Endodermal cell (in vitro differentiated cells): ENCODE data around the gene KHDC3L. TPM values are rescaled to one million over a fixed set of nuclear protein-coding genes. Genes with fewer than 3 reads are reported as not detected.

Experiments
- DNase-seq: peaks from one replicate; pipeline ENCODE4 v3.0.0-alpha.2; 2017
- H3K27ac ChIP-seq: 2 replicates; pipeline ENCODE4 v1.5.1; 2013; ENCODE audit warnings: mild to moderate bottlenecking, low read depth, low read length, moderate library complexity
- H3K27me3 ChIP-seq: 2 replicates; pipeline ENCODE4 v1.6.1; 2013; ENCODE audit warnings: mild to moderate bottlenecking, low read length, moderate library complexity; ENCODE audit not compliant: insufficient read depth, control insufficient read depth, poor library complexity, severe bottlenecking
- H3K36me3 ChIP-seq: 2 replicates; pipeline ENCODE4 v1.7.0; 2013; ENCODE audit warnings: mild to moderate bottlenecking, low read length, moderate library complexity; ENCODE audit not compliant: control insufficient read depth, insufficient read depth
- H3K4me1 ChIP-seq: one replicate; pipeline ENCODE4 v1.7.0; 2013; ENCODE audit warnings: low read length; ENCODE audit not compliant: control insufficient read depth, insufficient read depth
- H3K4me3 ChIP-seq: 2 replicates; pipeline ENCODE4 v1.5.1; 2013; ENCODE audit warnings: mild to moderate bottlenecking, low read length, moderate library complexity
- H3K9ac ChIP-seq: 2 replicates; pipeline ENCODE4 v1.6.1; 2013; ENCODE audit warnings: mild to moderate bottlenecking, low read length, moderate library complexity; ENCODE audit not compliant: poor library complexity, severe bottlenecking; ENCODE audit errors: extremely low read depth
- H3K9me3 ChIP-seq: 2 replicates; pipeline ENCODE4 v1.6.1; 2013; ENCODE audit warnings: mild to moderate bottlenecking, low read length, moderate library complexity; ENCODE audit not compliant: control insufficient read depth
- H3K27ac Mint-ChIP-seq: 2 replicates; pipeline ENCODE4 v1.8.0; 2020; ENCODE audit warnings: mixed read lengths
- H3K27me3 Mint-ChIP-seq: 2 replicates; pipeline ENCODE4 v1.8.0; 2021; ENCODE audit warnings: mild to moderate bottlenecking, mixed read lengths; ENCODE audit not compliant: insufficient read depth
- H3K36me3 Mint-ChIP-seq: 2 replicates; pipeline ENCODE4 v1.8.0; 2020; ENCODE audit warnings: low read depth, mixed read lengths
- H3K4me1 Mint-ChIP-seq: 2 replicates; pipeline ENCODE4 v1.8.0; 2020; ENCODE audit warnings: mixed read lengths
- H3K4me3 Mint-ChIP-seq: 2 replicates; pipeline ENCODE4 v1.8.0; 2020; ENCODE audit warnings: mild to moderate bottlenecking, moderate library complexity, mixed read lengths
- H3K9me3 Mint-ChIP-seq: 2 replicates; pipeline ENCODE4 v1.8.0; 2020; ENCODE audit warnings: mild to moderate bottlenecking, mixed read lengths
- CTCF ChIP-seq: fragments of 200-600 bp; sonication (generic); conservative IDR thresholded peaks from 2 replicates; pipeline ENCODE4 v1.5.0; 2021; ENCODE audit warnings: antibody characterized with exemption, mild to moderate bottlenecking
- WGBS, 2 experiments: methylation state at CpG; one replicate each; pipeline versions ENCODE4 v1.1.5 to v1.1.7; 2013; ENCODE audit warnings: missing lambda C conversion rate in 2 of 2, mixed read lengths in 1 of 2; ENCODE audit not compliant: insufficient coverage in 1 of 2, insufficient read length in 1 of 2; 5-methylcytosine and 5-hydroxymethylcytosine counted together
- total RNA-seq, 2 donors: library from RNA; stranded (reverse); fragmentation: NEBNext Ultra II Directional in 1 of 2; extraction: Animal tissue kit (Norgen Biotek cat#: 25700) in 1 of 2; gene quantifications; 2 replicates in 1 of 2; 3 replicates in 1 of 2; pipeline ENCODE4 v1.2.1, GENCODE V29; 2021

Gene KHDC3L
- total RNA-seq, 2 donors from 2014 or later, result not detected

DNA sequence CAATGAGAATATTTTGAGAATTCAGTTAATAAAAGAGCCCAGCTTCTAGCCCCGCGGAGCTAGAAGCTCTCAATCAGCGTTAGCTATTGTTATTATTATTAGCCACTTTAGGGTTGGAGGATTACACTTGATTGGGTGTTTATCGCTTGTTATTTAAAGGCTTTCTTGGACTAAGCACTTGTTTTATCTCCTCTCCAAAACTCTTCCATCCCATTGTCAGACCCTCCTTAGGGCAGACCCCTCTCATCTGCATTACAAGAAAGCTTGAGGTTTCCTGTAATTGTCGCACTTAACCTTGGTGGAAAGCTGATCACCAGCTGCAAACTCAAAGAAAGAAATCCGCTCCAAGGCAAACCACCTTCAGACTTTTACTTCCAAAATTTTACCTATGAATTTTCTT, 13.1 kb upstream of the KHDC3L start:
- no peak overlapping the region for H3K27ac ChIP-seq

GRCh38 chr6:73353636-73354593, 8.5 kb upstream of the KHDC3L start, which contains the start of gene DPPA5:
Gene DPPA5 (minus strand): TSS chr6:73354276. CDS start chr6:73354225, 51 bp downstream.
- Histone ChIP-seq H3K27ac (no peak within 1 kb of the TSS), H3K9me3 (no peaks in the 10 kb centered on the region), H3K27me3 (no peaks in the 10 kb centered on the region), H3K36me3 (no peaks in the 10 kb centered on the region), H3K4me3 (no peak within 1 kb of the TSS), H3K9ac (no peak within 1 kb of the TSS), H3K4me1 (no peaks in the 10 kb centered on the region)
- H3K9me3 Mint-ChIP-seq, result no peaks in the 10 kb centered on the region
- peaks cover 6% of the 10 kb centered on the region for H3K4me1 Mint-ChIP-seq
- peaks cover 8% of the 10 kb centered on the region for H3K27me3 Mint-ChIP-seq
- 94 to 95% methylated on average over 31 to 59 of the region's 59 CpGs for WGBS, 2 experiments
- no peak within 1 kb of the TSS for H3K27ac Mint-ChIP-seq
- no peak for TF ChIP-seq CTCF
- H3K36me3 Mint-ChIP-seq, result no peaks in the 10 kb centered on the region
- no peak within 1 kb of the TSS for H3K4me3 Mint-ChIP-seq
- DNase-seq, result no peak

More for the DNA sequence above, 13.1 kb upstream of the KHDC3L start:
- peak; percentile 64 for DNase-seq
- no peak overlapping the region for H3K9ac ChIP-seq
- no peaks in the 10 kb centered on the region for H3K27me3 ChIP-seq
- WGBS, 2 experiments, result 26 to 46% methylated on average over 3 to 5 of the region's 6 CpGs
- Mint-ChIP-seq H3K36me3 (no peaks in the 10 kb centered on the region), H3K4me3 (no peak overlapping the region), H3K9me3 (no peaks in the 10 kb centered on the region), H3K27me3 (peaks cover 18% of the 10 kb centered on the region), H3K27ac (peak overlapping the region; percentile 33), H3K4me1 (peaks cover 6% of the 10 kb centered on the region)
- no peak overlapping the region for H3K4me3 ChIP-seq
- H3K9me3 ChIP-seq, result no peaks in the 10 kb centered on the region
- no peak for TF ChIP-seq CTCF
- H3K4me1 ChIP-seq, result no peaks in the 10 kb centered on the region
- no peaks in the 10 kb centered on the region for H3K36me3 ChIP-seq

DNA sequence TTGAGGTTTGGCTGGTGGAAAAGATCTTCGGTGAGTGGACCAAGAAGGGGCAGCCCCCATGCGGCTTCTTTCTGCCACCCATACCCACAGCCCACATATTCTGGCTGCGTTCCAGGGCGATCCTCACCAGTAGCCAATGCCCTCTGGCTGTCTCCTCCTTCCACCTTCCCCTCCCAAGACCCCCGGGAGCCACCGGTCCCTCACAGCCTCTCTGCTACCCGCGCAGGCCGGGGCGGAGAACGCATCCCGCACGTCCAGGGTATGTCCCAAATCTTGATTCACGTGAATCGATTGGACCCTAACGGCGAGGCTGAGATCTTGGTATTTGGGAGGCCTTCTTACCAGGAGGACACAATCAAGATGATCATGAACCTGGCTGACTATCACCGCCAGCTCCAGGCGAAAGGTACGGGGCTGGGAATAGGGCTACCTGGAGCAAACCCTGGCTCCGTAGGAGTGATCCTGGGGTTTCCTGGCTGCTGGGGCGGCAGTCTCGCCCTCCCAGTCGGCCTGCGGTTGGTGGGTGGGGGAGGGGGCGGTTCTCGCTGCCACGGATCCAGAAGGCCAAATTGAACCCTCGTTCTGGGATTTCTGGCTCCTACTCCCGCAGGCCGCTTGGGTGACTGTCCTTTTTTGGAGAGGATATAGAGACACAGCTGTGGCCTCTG, 545 bp downstream of the KHDC3L start:
- Histone ChIP-seq H3K4me1 (no peaks in the 10 kb centered on the region), H3K4me3 (no peak overlapping the region), H3K9ac (no peak overlapping the region), H3K36me3 (no peaks in the 10 kb centered on the region), H3K9me3 (no peaks in the 10 kb centered on the region), H3K27ac (no peak overlapping the region), H3K27me3 (no peaks in the 10 kb centered on the region)
- Mint-ChIP-seq H3K27me3 (no peaks in the 10 kb centered on the region), H3K4me1 (peaks cover 2% of the 10 kb centered on the region), H3K36me3 (no peaks in the 10 kb centered on the region), H3K27ac (no peak overlapping the region), H3K9me3 (no peaks in the 10 kb centered on the region), H3K4me3 (no peak overlapping the region)
- no peak for DNase-seq
- TF ChIP-seq CTCF, result no peak
- 95 to 97% methylated on average over 18 to 31 of the region's 31 CpGs for WGBS, 2 experiments
